Measurements from ENCODE around the gene GABRB2. TPM values are rescaled to one million over a fixed set of nuclear protein-coding genes. Genes with fewer than 3 reads are reported as not detected.

GABRB2 gene
- total RNA-seq, 1 experiment from 2014 or later: not detected

DNA sequence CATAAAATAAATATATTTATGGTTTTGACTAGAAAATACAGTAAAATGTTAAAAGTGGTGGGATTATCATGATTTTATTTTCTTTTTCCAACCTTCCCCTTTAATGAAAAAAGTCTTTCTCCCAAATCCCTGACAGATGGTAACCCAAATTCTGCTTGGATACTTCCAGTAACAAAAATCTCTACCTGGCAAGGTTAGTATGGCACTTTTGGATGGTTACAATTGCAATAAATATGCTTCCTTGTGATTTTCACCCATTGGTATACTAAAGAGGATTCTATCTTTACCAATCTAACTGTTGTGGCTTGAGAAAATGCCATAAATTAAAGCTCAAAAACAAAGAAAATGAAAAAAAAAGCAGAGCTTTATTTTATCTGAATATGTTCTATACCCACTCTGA, 62.8 kb downstream of the GABRB2 start:
- in situ Hi-C loops (cut with HindIII; ENCODE audit: low sequenced_read_pairs): no loop called here
- peak; percentile 94 for DNase-seq (ENCODE audit: low spot score)

DNA sequence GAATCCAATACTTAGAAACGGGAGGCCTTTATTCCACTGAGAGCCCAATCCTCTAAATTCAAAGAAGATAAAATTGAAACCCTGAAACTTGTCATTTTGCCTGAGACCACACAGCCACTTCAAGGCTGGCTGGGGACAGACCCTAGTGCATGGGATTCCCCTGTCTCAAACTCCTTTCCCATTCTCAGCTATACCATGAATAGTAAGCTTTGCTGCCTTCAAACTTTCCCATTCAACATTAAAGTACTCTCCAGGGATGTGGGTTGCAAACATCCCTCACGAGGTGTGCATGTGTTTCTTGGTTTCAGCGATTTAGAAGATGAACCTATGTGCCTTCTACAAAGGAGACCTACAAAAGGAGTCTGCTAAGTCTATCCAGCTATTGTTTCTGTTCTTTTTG, 64.6 kb downstream of the GABRB2 start:
- no peak for DNase-seq (ENCODE audit: low spot score)
- in situ Hi-C loops (cut with HindIII; ENCODE audit: low sequenced_read_pairs): no loop called here

DNA sequence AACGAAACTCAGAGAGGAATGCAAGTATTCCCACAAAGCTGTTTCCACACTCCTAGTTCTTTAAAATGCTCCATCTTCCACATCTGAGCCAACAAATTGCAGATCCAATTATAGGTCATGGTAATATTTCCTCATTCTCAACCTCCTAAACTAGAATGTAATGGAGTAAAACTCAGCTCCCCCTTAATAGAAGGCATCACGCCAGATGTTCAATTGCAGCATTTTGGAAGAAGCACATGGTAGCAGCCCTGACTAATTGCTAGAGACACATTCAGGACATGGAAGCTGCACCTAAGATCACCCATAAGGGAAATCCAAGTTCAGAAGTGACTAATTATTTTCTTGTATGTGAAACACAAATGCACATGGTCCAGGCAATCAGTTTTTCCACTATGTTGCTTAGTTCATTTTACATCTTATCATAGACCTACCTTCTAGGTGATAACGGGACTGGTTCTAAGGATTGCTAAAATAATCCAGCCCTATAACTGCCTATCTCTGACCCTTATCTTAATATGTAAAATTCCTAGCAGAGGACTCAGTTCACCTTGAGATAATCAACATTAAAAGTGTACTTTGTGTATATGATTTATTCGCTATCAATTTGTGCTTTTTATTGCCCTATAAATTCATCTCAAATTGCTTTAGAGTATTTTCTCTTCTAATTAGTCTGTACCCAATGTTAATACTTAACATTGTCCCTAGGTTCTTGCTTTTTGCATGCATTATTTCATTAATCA, 75.1 kb downstream of the GABRB2 start:
- in situ Hi-C loops (cut with HindIII; ENCODE audit: low sequenced_read_pairs): no loop called here
- no peak for DNase-seq (ENCODE audit: low spot score)

DNA sequence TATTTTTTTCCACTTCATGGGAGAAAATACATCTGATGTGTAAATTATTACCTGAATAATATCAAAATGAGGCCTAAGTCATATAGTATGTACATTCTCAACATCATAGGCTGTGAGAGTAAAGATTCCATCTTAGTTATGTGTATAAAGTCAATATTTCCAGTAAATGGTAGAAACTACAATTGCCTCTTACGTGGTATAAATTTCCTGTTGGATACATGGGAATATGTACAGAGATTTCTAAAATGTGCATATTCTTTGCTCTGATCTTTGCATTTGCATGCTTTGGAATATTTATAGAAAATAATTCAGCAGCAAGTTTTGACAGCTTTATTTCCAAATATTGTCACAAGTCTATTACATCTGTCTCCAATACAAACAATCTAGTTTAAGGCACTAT, 78.8 kb downstream of the GABRB2 start:
- in situ Hi-C loops (cut with HindIII; ENCODE audit: low sequenced_read_pairs): no loop called here

DNA sequence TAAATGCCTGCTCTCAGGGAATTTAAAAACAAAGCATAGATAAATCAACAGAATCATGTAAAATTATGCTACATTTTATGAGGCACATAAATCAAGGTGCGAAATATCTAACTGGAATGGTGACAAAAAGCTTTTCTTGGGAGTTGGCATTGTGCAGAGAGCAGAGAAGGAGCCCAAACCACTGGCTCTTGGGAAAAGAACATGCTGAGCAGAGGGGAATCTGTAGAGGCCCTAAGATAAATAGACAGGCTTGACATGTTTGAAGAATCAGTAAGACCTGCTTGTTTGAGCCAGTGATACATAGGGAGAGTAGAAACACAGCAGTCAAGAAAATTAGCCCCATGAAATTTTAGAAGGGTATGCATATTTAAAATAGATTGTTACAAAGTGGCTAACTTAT, 85.8 kb downstream of the GABRB2 start:
- in situ Hi-C loops (cut with HindIII; ENCODE audit: low sequenced_read_pairs): no loop called here
- DNase-seq (ENCODE audit: low spot score): peak; percentile 52

More for the DNA sequence above, 78.8 kb downstream of the GABRB2 start:
- no peak for DNase-seq (ENCODE audit: low spot score)

DNA sequence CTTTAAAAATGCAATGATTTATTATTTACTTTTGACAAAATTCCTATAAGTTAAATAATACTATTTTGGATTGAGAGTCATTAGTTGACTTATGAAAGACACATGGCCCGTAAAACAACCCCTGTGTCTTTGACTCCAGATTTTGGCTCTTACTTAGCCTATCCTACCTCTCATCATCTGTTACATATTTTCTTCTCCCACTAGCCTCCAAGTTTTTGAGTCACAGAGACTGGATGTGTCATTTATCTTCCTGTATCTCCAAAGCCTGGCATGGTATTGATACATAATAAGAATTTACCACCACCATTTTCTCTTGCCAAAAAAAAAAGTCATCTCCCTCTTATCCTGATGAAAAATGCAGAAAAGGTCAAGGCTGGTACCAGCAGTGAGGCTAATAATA, 99.9 kb downstream of the GABRB2 start:
- peak; percentile 56 for DNase-seq (ENCODE audit: low spot score)
- in situ Hi-C loops (cut with HindIII; ENCODE audit: low sequenced_read_pairs): no loop called here

DNA sequence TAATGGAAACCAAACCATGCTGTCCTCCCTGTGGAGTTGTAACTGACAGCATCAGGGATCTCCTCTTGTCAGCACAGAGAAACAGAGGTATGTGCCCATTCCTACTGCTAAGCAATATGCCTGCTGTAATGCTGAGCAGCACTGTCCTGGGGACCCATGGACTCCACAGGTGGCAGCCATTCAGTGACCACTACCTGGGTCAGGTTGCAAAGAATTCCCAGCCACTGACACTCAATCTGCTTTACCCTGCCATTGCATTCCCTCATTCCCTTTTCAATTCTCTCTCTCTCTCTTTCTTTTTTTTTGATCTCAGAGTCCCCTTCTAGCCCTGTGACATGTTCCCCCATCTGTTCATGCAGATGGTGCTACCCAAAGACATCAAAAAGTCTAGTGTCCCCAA, 104.1 kb downstream of the GABRB2 start:
- peak; percentile 88 for DNase-seq (ENCODE audit: low spot score)
- in situ Hi-C loops (cut with HindIII; ENCODE audit: low sequenced_read_pairs): no loop called here

DNA sequence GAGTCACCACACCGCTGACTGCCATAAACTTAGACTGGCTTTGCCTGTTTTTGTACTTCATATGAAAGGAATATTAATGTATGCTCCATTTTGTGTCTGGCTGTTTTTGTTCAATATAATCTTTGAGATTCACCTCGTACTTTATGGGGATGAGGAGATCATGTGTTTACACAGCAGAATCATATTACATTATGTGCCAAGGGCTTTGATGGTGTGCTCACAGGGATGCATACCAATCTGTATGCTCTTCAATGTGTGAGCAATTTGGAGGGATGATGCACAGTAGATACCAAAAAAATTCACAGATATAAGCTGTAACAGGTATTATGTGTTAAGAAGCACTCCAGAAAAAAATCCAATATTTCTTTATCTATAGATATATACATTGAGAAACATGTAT, 113.7 kb downstream of the GABRB2 start:
- no peak for DNase-seq (ENCODE audit: low spot score)
- in situ Hi-C loops (cut with HindIII; ENCODE audit: low sequenced_read_pairs): no loop called here

DNA sequence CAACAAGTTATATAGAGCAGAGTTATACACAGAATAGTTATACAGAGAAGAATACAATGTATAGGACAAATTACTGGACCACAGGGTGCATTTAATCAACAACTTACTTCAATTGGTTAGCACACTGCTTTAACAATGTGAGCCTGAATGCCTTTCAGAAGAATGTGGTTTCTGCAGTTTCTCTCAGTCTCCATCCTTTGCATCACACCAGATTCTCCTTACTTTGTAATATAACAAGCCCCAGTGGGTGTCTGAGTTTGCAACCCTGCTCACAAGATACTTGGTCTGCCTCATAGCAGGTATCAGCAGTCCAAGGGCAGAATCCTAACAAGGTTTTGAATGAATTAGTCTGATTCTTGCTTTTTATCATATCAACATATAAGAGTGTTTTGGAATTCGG, 114.6 kb downstream of the GABRB2 start:
- in situ Hi-C loops (cut with HindIII; ENCODE audit: low sequenced_read_pairs): no loop called here
- DNase-seq (ENCODE audit: low spot score): no peak

DNA sequence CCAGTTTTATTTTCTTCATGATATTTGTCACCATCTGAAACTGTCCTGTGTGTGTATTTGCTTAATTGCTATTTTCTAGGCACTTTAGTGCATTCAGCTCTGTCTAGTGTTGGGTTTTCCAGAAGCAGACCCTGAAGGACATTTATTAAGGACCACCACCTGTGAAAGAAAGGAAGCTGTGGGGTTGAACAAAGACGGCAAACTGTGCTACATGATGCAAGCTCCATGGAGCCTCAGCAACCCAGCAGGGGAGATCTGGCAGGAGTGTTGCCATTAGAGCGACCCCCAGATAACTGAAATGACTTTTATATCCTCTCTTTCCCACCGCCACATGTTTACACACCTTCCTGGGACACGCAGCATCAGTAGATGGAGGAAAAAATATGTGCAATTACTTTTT, 125.5 kb downstream of the GABRB2 start:
- in situ Hi-C loops (cut with HindIII; ENCODE audit: low sequenced_read_pairs): no loop called here
- no peak for DNase-seq (ENCODE audit: low spot score)

DNA sequence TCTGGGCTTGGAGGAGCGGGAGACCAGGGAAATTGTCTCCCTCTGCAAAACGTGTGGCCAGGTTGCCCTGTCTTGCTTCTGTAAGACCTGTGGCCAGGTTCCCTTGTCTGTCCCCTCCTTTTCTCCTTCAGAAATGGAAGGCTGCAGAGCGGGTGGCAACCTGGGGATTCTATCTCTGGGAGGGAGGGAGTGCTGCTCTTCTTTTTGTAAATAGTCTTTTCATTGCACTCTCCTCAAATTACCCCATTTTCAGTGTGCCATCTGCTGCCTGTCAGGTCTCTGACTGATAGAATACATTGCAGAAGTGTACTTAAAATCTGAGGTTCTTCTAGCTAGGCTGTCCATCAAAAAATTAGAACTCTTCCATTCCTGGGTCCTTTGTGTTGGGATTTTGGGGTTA, 126.0 kb downstream of the GABRB2 start:
- peak; percentile 91 for DNase-seq (ENCODE audit: low spot score)
- in situ Hi-C loops (cut with HindIII; ENCODE audit: low sequenced_read_pairs): no loop called here

DNA sequence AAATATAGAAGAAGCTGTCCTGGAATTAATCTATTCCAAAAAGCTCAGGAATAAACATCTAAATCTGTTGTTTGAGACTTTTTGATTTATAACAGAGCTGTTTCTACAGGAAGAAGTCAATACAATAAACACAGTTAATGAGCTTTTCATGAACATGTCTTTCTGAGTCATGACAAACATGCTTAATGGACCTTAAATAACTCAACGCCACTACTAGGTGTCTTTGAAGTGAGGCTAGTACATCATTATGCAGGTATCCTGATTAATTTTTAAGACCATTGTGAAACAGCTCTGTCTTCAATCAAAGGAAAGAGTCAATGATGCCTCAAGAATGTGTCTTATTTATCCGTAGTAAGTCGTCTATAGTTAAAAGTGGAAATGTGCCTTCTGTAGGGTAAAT, 131.6 kb downstream of the GABRB2 start:
- no peak for DNase-seq (ENCODE audit: low spot score)
- in situ Hi-C loops (cut with HindIII; ENCODE audit: low sequenced_read_pairs): no loop called here

DNA sequence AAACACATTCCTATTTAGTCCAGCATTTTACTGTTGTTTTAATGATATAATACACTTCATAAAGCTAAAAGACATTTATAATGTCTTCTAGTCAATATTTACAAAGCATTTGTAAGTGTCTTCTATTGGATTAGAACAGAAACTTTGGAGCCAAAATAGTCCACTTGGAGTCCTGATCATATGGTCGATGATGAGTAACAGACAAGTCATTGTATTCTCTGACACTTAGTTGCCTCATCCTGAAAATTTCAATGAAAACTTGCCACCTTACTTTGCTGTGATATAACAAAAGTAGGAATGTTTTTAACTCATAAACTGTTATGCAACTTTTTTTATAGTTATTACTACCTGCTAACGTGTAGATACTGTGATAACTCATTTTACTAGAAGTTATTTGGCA, 132.5 kb downstream of the GABRB2 start:
- in situ Hi-C loops (cut with HindIII; ENCODE audit: low sequenced_read_pairs): no loop called here
- DNase-seq (ENCODE audit: low spot score): no peak

DNA sequence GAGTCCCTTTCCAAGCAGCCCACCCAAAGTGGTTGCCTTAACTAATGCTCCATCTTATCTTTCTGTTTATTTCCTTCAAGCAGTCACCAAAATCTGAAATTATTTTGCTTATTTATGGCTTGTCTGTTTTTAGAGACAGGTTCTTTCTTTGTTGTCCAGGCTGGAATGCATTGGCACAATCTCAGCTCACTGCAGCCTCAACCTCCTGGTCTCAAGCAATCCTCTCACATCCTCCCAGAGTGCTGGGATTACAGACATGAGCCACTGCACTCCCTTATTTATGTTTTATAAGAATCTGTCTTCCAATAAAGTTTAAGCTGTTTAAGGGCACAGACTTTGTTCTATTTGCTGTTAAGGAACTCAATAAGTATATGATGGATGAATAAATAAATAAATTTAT, 133.7 kb downstream of the GABRB2 start:
- peak; percentile 66 for DNase-seq (ENCODE audit: low spot score)

DNA sequence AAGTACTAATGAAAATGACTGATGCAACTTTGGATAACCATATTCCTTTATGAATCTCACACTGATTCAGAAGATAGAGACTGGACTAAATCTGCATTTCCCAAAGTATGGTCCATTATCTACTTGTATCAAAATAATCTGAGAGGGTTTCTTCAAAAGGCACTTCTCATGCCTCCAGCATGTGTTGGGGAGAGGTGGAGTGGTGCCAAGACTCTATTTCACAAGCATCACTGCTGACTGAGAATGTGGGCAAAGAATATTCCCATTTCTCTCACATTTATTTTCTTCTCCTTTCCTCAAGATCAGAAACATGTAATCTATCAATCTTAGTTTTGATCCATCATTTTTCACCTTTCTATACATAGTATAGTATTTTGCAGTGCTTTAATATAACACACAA, 135.4 kb downstream of the GABRB2 start:
- peak; percentile 70 for DNase-seq (ENCODE audit: low spot score)
- in situ Hi-C loops (cut with HindIII; ENCODE audit: low sequenced_read_pairs): no loop called here

More for the DNA sequence above, 133.7 kb downstream of the GABRB2 start:
- in situ Hi-C loops (cut with HindIII; ENCODE audit: low sequenced_read_pairs): no loop called here

DNA sequence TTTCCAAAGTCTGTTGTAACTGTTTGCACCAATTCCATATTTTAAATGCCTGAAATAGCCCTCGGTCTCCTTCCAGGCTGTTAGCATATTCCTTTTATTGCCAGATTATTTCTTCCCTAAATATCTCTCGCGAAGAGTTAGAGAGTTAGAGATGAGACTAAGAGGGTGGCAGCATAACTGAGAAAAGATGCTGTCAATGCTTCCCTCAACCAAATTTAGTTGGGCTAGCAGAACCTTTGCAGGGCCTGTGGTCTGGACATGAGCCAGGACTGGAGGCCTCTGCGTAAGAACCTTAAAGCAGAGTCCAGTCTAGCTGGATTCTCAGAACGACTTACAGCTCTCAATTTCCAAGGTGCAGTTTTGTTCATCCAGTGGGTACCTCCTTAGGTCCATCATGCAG, 135.9 kb downstream of the GABRB2 start:
- peak; percentile 71 for DNase-seq (ENCODE audit: low spot score)
- in situ Hi-C loops (cut with HindIII; ENCODE audit: low sequenced_read_pairs): no loop called here

DNA sequence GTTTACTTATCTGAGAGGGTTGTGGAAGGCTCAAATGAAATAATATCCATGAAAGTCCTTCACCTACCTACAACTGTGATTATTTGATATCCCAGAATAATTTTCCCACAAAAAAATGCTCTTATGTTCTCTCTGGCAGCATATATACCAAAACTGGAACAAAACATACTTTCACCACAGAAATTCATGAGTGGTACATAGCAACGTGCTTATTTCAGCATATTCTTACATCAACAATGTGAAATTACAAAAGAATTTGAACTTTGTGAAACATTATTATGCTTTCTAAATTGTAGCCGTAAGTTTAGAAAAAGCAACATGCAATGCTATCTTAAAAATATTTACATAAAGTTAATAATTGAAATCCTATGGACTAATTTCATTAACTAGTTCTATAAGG, 137.1 kb downstream of the GABRB2 start:
- no peak for DNase-seq (ENCODE audit: low spot score)
- in situ Hi-C loops (cut with HindIII; ENCODE audit: low sequenced_read_pairs): no loop called here

DNA sequence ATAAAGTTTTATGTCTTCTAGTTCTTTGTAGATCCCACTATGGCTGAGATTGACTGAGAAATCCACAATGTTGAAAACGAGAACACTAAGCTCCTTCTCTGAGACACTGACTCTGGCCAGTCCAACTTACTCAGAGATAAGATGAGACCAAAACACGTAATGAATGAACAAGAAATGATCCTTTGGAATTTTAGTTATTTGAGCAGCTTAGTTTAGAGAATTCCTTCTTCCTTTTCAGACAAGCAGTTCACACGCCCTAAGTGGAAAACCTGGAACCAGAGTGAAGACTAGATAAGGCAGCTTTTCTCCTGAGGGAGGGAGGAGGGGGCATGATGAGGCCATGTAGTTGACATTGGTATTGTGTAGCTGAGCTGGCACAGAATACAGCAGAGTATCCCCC, 139.6 kb downstream of the GABRB2 start:
- no peak for DNase-seq (ENCODE audit: low spot score)
- in situ Hi-C loops (cut with HindIII; ENCODE audit: low sequenced_read_pairs): no loop called here

DNA sequence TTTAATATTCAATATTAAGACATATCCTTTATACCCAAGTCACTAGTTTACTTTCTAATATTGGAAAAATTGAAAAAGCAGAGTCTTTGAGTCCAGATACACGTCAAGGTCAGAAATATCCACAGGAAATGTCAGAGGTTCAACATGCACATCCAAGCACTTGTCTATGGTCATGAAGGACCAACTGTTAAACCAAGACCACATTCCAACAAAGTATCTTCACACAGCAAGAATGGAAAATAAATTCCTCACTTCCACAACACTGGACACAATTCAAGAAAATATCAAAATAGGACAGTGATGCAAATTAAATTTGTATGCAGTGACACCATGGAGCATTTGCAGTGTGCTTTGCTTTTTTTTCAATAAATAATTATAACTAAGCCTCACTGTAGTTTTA, 142.5 kb downstream of the GABRB2 start:
- in situ Hi-C loops (cut with HindIII; ENCODE audit: low sequenced_read_pairs): no loop called here
- no peak for DNase-seq (ENCODE audit: low spot score)

DNA sequence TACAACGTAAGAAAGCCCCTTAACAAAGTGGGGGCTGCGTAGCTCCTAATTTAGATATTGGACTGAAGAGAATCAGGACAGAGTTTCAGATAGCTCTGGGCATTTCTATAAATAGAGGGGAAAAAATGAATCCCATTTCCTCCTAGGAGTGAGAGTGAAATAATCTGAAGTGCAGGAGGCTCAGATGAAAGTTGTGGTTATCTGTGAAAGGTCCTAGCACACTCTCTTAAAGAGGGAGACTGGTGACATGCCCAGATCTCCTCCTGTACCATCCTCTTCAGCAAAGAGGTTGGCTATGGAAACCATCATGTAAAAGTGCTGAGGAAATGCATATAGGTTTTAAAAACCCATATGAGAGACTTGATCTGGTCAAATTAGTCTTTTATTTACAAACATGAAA, 143.4 kb downstream of the GABRB2 start:
- in situ Hi-C loops (cut with HindIII; ENCODE audit: low sequenced_read_pairs): no loop called here
- DNase-seq (ENCODE audit: low spot score): no peak

DNA sequence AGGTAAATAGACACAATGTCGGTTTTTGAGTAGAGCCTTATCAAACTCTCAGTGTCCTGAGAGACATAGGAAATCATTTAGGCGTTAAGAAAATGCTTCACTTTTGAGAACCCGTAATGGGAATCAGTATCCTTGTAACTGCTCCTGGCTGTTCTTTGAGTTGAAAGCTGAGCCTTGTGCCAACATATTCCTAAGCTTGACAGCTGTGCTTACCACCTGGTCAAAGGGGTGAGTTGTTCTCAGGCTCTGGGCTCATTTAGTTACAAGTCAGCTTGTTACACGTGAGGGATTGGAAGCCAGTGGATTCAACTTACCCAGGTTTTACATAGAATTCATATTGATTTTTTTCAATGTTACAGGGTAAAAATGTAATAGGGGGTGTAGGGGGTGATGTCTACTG, 145.9 kb downstream of the GABRB2 start:
- DNase-seq (ENCODE audit: low spot score): peak; percentile 94
- in situ Hi-C loops (cut with HindIII; ENCODE audit: low sequenced_read_pairs): no loop called here

All from G401 (cell line).